ENCODE measurements around the gene ACSL4. TPM values are rescaled to one million over a fixed set of nuclear protein-coding genes. Genes with fewer than 3 reads are reported as not detected.

ACSL4 gene
- total RNA-seq, 4 donors from 2014 or later = 40.7 to 64.7 (median 43.7) TPM

DNA sequence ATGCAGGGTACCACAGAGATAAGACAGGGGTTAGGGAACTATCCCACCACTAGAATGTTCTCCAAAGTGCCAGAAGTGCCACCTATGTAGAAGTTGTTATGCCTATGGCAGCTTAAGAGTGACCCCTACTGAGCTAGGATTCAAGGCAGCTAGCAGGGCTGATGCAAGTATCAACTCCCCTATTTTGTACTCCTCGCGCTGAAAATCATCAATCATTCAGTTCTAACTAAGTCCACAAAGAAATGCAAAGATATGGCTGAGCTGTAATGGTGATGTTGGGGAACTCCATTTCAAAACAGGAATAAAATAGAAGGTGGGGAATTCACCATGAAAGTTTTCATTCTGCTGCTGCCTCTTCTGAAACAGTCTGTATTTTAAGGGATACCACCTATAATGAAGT lies 13.8 kb downstream of the ACSL4 start:
- H3K27me3 ChIP-seq = no peaks in the 10 kb centered on the region
- WGBS = 82% methylated on average over 2 of the region's 2 CpGs
- no peak overlapping the region for H3K27ac ChIP-seq
- no peak for DNase-seq (ENCODE audit: low spot score in 2 of 2)
- TF ChIP-seq EP300 (IDR thresholded peaks at IDR 0.05) = no peak
- TF ChIP-seq POLR2AphosphoS5 (IDR thresholded peaks at IDR 0.05) = no peak
- TF ChIP-seq, protein P1, sequence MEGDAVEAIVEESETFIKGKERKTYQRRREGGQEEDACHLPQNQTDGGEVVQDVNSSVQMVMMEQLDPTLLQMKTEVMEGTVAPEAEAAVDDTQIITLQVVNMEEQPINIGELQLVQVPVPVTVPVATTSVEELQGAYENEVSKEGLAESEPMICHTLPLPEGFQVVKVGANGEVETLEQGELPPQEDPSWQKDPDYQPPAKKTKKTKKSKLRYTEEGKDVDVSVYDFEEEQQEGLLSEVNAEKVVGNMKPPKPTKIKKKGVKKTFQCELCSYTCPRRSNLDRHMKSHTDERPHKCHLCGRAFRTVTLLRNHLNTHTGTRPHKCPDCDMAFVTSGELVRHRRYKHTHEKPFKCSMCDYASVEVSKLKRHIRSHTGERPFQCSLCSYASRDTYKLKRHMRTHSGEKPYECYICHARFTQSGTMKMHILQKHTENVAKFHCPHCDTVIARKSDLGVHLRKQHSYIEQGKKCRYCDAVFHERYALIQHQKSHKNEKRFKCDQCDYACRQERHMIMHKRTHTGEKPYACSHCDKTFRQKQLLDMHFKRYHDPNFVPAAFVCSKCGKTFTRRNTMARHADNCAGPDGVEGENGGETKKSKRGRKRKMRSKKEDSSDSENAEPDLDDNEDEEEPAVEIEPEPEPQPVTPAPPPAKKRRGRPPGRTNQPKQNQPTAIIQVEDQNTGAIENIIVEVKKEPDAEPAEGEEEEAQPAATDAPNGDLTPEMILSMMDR (IDR thresholded peaks at IDR 0.05) = no peak
- TF ChIP-seq POLR2A (IDR thresholded peaks at IDR 0.05) = no peak
- H3K9me3 ChIP-seq = no peaks in the 10 kb centered on the region
- no peaks in the 10 kb centered on the region for H3K4me1 ChIP-seq
- no peaks in the 10 kb centered on the region for H3K36me3 ChIP-seq
- no peak overlapping the region for H3K4me3 ChIP-seq

DNA sequence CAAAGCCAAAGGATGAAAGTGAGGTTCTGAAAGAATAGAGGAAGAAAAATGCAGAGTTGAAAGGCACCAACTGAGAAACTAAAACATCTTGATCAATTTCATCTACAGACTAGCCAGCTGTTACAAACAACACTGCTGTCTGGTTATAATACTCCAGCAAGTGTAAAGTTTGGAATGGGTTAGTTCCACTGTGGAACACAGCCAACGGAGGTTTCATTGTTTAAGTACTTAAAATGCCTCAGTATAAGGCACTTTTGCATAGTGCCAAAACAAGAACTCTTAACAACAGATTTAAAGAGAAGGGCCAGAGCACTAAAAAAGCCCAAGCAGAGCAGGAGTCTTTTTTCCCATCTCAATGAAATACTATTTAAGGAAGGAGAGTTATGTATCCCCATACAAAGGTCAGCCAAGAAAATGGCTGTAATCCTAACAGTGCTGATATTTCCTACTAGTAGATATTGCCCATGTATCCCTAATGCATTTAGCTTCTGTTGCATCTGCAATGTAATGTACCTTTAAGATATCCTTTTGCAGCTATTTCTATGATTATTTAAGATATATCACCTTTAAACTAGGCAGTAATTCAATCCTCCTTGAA lies 16.5 kb downstream of the ACSL4 start:
- H3K4me1 ChIP-seq = no peaks in the 10 kb centered on the region
- H3K4me3 ChIP-seq = no peak overlapping the region
- TF ChIP-seq, protein P1 (IDR thresholded peaks at IDR 0.05) = no peak
- TF ChIP-seq POLR2AphosphoS5 (IDR thresholded peaks at IDR 0.05) = no peak
- TF ChIP-seq EP300 (IDR thresholded peaks at IDR 0.05) = no peak
- no peak for TF ChIP-seq POLR2A (IDR thresholded peaks at IDR 0.05)
- no peak for DNase-seq (ENCODE audit: low spot score in 2 of 2)
- H3K9me3 ChIP-seq = no peaks in the 10 kb centered on the region
- 26% methylated on average over 1 of the region's 1 CpG for WGBS
- H3K36me3 ChIP-seq = no peaks in the 10 kb centered on the region
- H3K27ac ChIP-seq = no peak overlapping the region
- H3K27me3 ChIP-seq = no peaks in the 10 kb centered on the region

GRCh38 chrX:109714340-109714958 lies 18.6 kb downstream of the ACSL4 start:
- Histone ChIP-seq H3K4me1 (no peaks in the 10 kb centered on the region), H3K27ac (no peak overlapping the region), H3K4me3 (no peak overlapping the region), H3K36me3 (no peaks in the 10 kb centered on the region), H3K9me3 (no peaks in the 10 kb centered on the region), H3K27me3 (no peaks in the 10 kb centered on the region)
- DNase-seq (ENCODE audit: low spot score in 2 of 2) = no peak
- 32% methylated on average over 1 of the region's 1 CpG for whole genome bisulfite sequencing
- TF ChIP-seq EP300 (IDR thresholded peaks at IDR 0.05) (no peak), POLR2A (IDR thresholded peaks at IDR 0.05) (no peak), POLR2AphosphoS5 (IDR thresholded peaks at IDR 0.05) (no peak)
- TF ChIP-seq, protein P1 (IDR thresholded peaks at IDR 0.05) = no peak

DNA sequence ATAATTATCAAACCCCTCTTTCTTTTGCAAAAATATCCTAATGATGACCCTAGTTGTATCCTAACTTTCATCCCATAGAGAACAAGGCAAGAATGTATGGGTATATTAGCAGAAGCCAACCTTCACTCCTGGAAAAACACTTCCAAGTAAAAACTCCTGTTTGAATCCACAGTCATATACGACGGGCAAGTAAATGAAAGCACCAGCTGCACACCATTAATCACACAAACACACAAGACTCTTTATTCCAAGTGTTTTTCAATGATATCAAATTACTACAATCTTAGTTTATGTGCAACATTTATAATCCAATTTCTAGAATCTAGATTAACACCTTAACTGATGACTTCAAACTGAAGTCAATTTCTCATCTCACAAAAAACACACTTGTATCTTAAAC lies 22.9 kb downstream of the ACSL4 start:
- Histone ChIP-seq H3K9me3 (no peaks in the 10 kb centered on the region), H3K4me1 (peaks cover 5% of the 10 kb centered on the region), H3K27me3 (no peaks in the 10 kb centered on the region), H3K36me3 (no peaks in the 10 kb centered on the region), H3K27ac (no peak overlapping the region), H3K4me3 (no peak overlapping the region)
- WGBS = 71% methylated on average over 2 of the region's 2 CpGs
- DNase-seq (ENCODE audit: low spot score in 2 of 2) = no peak
- TF ChIP-seq POLR2AphosphoS5 (IDR thresholded peaks at IDR 0.05) (no peak), EP300 (IDR thresholded peaks at IDR 0.05) (no peak), POLR2A (IDR thresholded peaks at IDR 0.05) (no peak)
- TF ChIP-seq, protein P1 (IDR thresholded peaks at IDR 0.05) = no peak

GRCh38 chrX:109709129-109709631 lies 23.9 kb downstream of the ACSL4 start:
- H3K36me3 ChIP-seq = no peaks in the 10 kb centered on the region
- DNase-seq (ENCODE audit: low spot score in 2 of 2) = no peak
- H3K9me3 ChIP-seq = no peaks in the 10 kb centered on the region
- no peak overlapping the region for H3K27ac ChIP-seq
- peaks cover 5% of the 10 kb centered on the region for H3K4me1 ChIP-seq
- H3K4me3 ChIP-seq = no peak overlapping the region
- no peaks in the 10 kb centered on the region for H3K27me3 ChIP-seq
- TF ChIP-seq POLR2A (IDR thresholded peaks at IDR 0.05) = no peak
- TF ChIP-seq EP300 (IDR thresholded peaks at IDR 0.05) = no peak
- WGBS = 47% methylated on average over 3 of the region's 3 CpGs
